HTERT RPE-1 (cell line): ENCODE data around the gene NAA40.

ENCODE experiments used
- in situ Hi-C: fragments of 300-500 bp; cut with MboI; formaldehyde crosslinking; loops from 4 replicates; pipeline ENCODE4 v1.14.3; 2020; ENCODE audit warnings: low sequenced_read_pairs

NAA40 gene

GRCh38 chr11:63912678-63913077, 26.1 kb upstream of the NAA40 start:
- in situ Hi-C loops = no loop called here

GRCh38 chr11:63913866-63914830, 24.7 kb upstream of the NAA40 start:
- in situ Hi-C loops = no loop called here

- in situ Hi-C loops = no loop called here
Observed at GRCh38 chr11:63914896-63915691, 23.7 kb upstream of the NAA40 start.

- in situ Hi-C loops = no loop called here
Observed at GRCh38 chr11:63915961-63916836, 22.6 kb upstream of the NAA40 start.

- in situ Hi-C loops = no loop called here
Observed at GRCh38 chr11:63916837-63917691, 21.7 kb upstream of the NAA40 start, which contains the start of gene RCOR2. Gene RCOR2, minus strand, starts transcription at chr11:63917164. Its CDS starts 708 bp downstream, at chr11:63916456.

- in situ Hi-C loops = no loop called here
Observed at GRCh38 chr11:63917692-63918506, 20.9 kb upstream of the NAA40 start.

- in situ Hi-C loops = no loop called here
Observed at GRCh38 chr11:63918507-63919191, 20.2 kb upstream of the NAA40 start.

GRCh38 chr11:63919267-63920125, 19.3 kb upstream of the NAA40 start:
- in situ Hi-C loops = no loop called here

- in situ Hi-C loops = no loop called here
Observed at GRCh38 chr11:63920126-63920938, 18.5 kb upstream of the NAA40 start.

- in situ Hi-C loops = no loop called here
Observed at GRCh38 chr11:63920939-63921417, 17.8 kb upstream of the NAA40 start.

GRCh38 chr11:63922673-63923192, 16.1 kb upstream of the NAA40 start:
- in situ Hi-C loops = no loop called here

GRCh38 chr11:63923319-63923718, 15.5 kb upstream of the NAA40 start:
- in situ Hi-C loops = no loop called here

- in situ Hi-C loops = no loop called here
Observed at GRCh38 chr11:63929616-63930015, 9.2 kb upstream of the NAA40 start.

- in situ Hi-C loops = no loop called here
Observed at GRCh38 chr11:63931045-63931444, 7.8 kb upstream of the NAA40 start.

GRCh38 chr11:63931876-63932275, 6.9 kb upstream of the NAA40 start:
- in situ Hi-C loops = no loop called here

- in situ Hi-C loops = no loop called here
Observed at GRCh38 chr11:63933459-63933858, 5.3 kb upstream of the NAA40 start.
